ENCODE data around the gene TRIM72.
A peak's percentile ranks its signal among the peaks of the same experiment; 100 is the strongest.
"Not testable (repeated sequence)": the region's sequence is repeated elsewhere in the genome, so short reads cannot be mapped to it uniquely, and the experiment has no call there.

The TRIM72 gene

DNA sequence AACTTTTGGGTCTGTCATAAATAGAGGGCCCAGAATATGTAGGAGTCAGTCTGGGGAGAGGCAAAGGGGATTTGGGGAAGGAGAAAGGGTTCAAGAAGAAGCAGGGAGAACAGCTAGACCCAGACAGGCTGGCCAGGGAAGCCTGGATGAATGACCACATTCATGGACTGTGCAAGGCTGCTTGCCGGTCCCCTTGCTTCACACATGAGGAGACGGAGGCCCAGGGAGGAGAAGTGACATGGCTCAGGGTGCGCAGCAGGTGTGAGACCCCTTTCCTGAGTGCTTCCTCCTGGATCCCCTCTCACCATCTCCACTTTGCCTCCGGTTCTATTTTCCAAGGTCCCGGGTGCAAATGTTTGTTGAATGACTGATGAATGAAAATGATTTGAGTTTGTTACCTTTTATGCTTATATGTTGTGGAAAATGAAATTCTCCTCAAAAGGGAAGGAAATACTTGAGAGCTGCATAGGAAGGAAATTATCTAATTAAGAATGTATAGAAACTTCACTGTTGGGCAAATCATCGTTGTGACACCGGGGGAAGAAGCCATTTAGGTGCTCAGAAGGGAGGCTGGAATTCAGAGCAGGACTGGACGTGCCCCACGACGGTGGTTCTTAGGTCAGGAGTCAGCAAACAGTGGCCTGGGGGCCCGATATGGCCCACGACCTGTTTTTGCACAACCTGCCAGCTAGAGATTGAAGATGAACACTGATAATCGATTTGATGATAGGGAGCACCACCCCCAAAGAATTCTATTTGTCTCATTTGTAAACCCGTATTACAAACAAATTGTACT, 46.4 kb downstream of the TRIM72 start:
- DNase-seq = no peak

DNA sequence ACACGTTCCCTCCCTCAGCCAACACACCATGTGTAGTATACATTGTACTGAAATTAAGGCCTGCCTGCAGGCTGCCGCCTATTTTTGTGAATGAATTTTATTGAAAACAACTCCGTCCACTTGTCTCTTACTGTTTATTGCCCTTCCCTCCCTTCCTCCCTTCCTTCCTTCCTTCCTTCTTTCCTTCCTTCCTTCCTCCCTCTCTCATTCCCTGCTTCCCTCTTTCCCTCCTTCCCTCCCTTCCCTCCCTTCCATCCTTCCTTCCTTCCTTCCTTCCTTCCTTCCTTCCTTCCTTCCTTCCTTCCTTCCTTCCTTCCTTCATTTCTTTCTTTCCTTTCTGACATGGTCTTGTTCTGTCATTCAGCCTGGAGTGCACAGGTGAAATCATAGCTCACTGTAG, 48.2 kb downstream of the TRIM72 start:
- no peak for DNase-seq

DNA sequence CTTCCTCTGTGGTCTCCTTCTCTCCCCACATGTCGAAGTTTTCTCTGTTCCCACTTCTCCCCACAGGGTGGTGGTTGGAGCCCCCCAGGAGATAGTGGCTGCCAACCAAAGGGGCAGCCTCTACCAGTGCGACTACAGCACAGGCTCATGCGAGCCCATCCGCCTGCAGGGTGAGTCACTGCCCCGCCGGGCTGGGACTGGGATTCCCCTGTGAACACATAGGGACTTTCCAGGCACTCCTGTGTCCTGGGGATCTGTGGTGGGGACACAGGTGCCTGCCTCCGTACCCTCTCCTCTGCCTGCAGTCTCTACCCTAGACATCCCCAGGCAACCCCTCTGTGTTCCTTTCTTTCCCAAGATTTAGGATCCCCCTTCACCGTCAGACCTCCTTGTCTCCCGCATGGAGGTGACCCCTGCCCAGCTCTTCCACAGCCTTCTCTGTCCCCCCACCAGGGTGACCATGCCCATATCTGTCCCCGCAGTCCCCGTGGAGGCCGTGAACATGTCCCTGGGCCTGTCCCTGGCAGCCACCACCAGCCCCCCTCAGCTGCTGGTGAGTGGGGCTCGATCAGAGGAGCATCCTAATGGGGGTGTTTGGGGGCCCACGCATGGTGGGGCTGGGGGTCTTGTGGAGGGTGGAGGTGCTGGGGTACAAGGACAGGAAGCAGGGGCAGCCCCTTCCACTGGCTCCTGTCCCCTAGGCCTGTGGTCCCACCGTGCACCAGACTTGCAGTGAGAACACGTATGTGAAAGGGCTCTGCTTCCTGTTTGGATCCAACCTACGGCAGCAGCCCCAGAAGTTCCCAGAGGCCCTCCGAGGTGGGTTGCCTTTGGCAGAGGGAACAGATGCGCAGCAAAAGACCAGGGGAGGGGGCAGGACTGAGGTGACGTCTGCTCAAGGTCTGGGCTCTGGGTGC, 51.7 kb downstream of the TRIM72 start:
- DNase-seq = peak; percentile 18 to 72 (median 33)

DNA sequence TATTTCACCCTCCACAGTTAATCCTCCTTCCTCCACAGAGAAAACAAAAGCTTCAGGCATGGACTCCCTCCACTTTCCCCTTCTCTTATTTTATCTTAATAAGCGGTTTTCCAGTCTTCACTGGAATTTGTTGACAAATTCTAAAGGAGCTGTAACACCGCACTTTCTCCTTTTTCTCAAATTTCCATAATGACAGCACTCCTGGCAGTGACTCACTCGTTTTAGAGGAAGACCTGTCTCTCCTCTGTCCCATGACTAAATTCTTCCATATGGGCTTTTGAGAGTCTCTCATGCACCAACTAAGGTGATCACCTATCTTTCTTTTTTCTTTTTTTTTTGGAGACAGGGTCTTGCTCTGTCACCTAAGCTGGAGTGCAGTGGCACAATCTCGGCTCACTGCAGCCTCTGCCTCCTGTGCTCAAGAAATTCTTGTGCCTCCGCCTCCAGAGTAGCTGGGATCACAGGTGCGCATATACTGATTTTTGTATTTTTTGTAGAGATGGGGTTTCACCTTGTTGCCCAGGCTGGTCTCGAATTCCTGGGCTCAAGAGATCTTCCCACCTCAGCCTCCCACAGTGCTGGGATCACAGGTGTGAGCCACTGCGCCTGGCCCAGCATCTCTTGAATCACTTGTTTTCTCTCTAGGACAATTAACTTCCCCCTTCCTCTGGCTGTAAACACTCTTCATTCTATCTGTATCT, 53.6 kb downstream of the TRIM72 start:
- no peak for DNase-seq

DNA sequence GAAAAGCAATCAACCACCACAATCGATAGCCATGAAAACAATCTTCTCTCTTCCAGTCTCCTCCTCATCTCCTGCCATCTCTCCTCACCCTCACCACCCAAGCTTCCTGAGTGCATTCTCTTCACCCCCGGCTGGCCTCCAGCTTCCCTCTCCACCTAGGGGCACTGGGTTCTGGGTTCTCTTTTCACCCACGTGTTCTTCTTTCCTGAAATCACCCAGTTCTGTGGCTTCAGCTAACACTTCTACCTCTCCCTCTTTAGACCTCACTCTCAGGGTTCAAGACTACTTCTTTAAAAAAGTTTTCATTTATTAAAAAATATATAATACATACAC, 54.1 kb downstream of the TRIM72 start:
- DNase-seq = no peak

DNA sequence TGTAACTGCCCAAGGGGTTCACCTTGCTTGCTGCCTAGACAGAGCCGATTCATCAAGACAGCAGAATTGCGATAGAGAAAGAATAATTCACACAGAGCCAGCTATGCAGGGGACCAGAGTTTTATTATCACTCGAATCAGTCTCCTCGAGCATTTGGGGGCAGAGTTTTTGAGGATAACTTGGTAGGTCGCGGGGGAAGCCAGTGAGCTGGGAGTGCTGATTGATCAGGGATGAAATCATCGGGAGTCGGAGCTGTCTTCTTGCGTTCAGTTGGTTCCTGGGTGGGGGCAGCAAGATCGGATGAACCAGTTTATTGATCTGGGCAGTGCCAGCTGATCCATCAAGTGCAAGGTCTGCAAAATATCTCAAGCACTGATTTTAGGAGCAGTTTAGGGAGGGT, 55.0 kb downstream of the TRIM72 start:
- DNase-seq = no peak

DNA sequence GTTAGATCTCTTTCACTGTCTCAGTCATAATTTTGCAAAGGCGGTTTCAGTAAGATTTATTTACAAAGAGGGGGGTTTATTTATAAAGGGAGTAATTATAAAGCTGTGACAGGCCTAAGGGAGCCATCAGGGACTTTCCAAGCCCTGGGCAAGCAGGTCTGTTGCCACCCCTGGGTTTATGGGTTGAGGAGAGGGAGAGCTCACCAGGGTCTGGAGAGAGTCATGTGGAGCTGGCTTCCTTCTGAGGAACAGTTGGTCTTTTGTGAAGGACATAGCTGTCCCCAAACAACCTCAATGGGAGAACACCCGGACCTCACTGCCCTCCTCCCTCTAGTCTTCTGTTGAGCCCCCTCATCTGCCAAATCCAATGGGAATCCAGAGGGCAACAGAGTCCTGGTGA, 55.6 kb downstream of the TRIM72 start:
- DNase-seq = no peak

DNA sequence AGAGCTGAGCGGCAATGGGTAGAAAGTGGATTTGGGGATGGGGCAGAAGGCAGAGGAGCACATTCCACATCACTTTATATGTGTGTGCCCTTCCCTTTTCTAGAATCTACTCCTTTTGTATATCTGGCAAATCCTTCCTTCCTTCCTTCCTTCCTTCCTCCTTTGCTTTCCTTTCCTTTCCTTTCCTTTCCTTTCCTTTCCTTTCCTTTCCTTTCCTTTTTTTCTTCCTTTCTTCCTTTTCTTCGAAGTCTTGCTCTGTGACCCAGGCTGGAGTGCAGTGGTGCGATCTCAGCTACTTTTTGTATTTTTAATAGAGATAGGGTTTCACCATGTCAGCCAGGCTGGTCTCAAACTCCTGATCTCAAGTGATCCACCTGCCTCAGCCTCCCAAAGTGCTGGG, 56.1 kb downstream of the TRIM72 start:
- not testable (repeated sequence) for DNase-seq

DNA sequence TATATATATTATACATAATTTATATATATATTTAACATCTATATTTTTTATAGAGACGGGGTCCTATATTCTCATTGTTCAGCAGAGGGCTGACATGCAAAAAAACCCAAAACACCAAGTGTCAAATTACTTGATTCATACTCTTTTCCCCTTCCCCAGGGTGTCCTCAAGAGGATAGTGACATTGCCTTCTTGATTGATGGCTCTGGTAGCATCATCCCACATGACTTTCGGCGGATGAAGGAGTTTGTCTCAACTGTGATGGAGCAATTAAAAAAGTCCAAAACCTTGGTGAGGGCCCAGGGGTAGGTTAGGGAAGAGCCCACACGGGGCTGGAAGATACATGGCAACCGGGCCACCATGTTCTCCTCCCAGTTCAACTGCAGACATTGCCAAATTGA, 56.9 kb downstream of the TRIM72 start:
- DNase-seq = no peak

DNA sequence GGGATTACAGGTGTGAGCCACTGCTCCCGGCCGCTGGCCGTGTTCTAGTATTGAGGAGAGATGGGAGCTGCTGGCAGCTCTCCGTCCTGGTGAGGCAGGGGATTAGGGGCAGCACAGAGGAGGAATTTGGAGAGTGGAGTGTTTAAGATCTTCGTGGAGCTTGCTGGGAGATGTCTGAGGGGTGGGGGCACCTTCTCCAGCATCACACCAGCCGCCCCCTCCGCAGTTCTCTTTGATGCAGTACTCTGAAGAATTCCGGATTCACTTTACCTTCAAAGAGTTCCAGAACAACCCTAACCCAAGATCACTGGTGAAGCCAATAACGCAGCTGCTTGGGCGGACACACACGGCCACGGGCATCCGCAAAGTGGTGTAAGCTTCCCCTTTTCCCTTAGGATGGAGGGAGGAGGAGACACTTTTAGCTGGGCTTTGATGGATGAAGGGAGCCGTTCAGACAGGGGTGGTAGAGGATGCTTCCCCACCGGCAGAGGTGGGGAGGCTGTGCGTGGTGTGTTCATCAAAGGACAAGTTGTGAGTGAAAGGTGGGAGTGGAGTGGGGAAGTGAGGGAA, 57.8 kb downstream of the TRIM72 start:
- DNase-seq = no peak

DNA sequence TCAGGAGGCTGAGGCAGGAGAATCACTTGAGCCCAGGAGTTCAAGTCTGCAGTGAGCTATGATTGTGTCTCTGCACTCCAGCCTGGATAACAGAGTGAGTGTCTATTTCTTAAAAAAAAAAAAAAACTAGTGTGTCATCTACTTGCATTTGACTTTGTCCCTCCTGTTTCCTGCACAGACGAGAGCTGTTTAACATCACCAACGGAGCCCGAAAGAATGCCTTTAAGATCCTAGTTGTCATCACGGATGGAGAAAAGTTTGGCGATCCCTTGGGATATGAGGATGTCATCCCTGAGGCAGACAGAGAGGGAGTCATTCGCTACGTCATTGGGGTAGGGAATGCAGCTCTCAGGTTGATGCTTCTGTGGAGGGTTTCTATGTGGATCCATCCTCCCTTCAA, 59.3 kb downstream of the TRIM72 start:
- DNase-seq = no peak

DNA sequence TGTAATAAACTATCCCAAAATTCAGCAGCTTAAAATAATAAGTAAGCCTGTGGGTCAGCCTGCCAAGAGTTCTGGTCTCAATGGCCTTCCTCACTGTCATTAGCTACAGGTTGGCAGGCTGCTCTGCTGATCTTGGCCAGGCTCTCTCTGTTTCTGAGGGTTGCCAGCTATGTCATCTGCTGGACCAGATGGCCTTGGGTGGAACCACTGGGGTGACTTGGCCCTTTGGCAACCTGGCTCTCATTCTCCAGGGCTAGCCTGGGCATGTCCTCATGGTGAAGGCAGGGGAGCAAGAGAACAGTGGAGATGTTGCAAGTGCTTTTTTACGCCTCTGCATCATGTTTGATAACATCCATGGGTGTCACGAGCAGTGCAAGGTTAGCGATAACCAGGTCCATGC, 59.8 kb downstream of the TRIM72 start:
- no peak for DNase-seq

DNA sequence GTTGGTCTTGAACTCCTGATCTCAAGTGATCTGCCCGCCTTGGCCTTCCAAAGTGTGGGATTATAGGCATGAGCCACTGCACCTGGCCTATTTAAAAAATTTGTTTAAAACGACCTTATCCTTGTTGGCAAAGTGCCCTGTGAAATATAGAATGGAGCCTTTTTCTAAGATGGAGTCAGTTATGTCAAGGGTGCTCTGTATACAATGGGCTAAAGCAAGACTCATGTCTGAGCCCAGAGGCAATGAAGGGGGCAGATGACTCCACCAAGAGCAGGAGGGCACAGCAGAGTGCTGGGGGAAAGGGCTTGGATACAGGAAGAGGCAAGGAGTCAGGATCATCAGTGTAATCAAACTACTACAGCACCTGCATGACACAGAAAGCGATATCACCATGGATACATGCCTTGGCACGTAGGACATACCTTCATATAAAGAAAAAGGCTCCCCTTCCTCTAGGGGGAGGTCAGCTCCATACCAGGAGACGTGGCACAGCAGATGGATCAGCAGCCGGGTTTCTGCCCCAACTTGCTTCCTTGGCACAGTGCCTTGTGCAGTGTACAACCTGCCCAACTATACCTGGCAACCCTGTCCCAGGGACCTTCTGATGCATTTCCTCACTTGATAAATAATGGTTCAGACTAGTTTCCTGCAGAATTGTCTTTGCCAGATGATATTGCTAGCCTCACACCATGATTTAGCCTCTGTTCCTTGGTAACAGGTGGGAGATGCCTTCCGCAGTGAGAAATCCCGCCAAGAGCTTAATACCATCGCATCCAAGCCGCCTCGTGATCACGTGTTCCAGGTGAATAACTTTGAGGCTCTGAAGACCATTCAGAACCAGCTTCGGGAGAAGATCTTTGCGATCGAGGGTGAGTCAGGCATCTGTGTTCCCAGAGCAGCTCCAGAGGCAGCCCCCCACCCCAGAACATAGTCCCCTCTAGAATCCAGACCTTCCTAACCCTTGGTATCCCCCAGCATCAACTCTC, 61.2 kb downstream of the TRIM72 start:
- DNase-seq = no peak

DNA sequence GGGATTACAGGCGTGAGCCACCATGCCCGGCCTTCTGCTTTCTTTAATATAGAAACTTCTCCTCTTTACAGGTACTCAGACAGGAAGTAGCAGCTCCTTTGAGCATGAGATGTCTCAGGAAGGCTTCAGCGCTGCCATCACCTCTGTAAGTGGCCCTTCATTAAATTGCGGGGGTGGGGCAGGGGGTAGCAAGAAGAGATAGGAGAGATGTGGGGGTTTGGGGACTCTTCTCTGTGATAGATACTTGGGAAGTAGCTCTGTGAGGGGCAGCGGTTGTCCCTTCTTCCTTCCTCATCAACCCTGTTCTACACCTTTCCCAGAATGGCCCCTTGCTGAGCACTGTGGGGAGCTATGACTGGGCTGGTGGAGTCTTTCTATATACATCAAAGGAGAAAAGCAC, 62.7 kb downstream of the TRIM72 start:
- DNase-seq = no peak

DNA sequence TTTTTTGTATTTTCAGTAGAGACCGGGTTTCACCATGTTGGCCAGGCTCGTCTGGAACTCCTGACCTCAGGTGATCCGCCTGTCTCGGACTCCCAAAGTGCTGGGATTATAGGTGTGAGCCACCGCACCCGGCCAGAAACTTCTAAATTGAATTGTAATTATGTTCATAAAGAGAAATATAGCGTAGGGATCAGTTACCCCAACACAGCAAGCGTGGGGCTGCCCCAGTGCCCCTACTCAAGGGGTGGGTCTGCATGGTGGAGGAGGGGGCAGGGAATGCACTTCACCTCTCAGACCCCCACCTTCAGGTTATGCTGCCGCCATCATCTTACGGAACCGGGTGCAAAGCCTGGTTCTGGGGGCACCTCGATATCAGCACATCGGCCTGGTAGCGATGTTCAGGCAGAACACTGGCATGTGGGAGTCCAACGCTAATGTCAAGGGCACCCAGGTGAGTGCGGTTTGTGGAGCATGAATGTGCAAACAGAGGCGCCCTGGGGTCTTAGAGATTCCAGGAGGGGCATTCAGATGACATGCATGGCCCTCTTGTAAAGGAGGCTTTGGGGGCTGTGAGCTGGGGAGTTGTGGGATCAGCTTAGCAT, 63.8 kb downstream of the TRIM72 start:
- no peak for DNase-seq

DNA sequence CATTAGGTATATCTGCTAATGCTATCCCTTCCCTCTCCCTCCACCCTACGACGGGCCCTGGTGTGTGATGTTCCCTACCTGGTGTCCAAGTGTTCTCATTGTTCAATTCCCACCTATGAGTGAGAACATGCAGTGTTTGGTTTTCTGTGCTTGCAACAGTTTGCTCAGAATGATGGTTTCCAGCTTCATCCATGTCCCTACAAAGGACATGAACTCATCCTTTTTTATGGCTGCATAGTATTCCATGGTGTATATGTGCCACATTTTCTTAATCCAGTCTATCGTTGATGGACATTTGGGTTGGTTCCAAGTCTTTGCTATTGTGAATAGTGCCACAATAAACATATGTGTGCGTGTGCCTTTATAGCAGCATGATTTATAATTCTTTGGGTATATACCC, 64.9 kb downstream of the TRIM72 start:
- DNase-seq = not testable (repeated sequence)
